ENCODE measurements around the gene TBC1D3B.

Gene TBC1D3B

GRCh38 chr17:36151891-36152638, 24.4 kb downstream of the TBC1D3B start:
- Mint-ChIP-seq H3K36me3 (ENCODE audit: low read depth) (no peaks in the 10 kb centered on the region), H3K27me3 (ENCODE audit: low read depth) (peaks cover 29% of the 10 kb centered on the region), H3K4me1 (no peaks in the 10 kb centered on the region), H3K9me3 (no peaks in the 10 kb centered on the region), H3K4me3 (no peak overlapping the region), H3K27ac (no peak overlapping the region)
- no peak for TF ChIP-seq CTCF (IDR thresholded peaks at IDR 0.05; ENCODE audit: unreplicated experiment in 3 of 3)

- Mint-ChIP-seq H3K4me3 (no peak overlapping the region), H3K4me1 (no peaks in the 10 kb centered on the region), H3K27ac (no peak overlapping the region), H3K27me3 (ENCODE audit: low read depth) (peaks cover 20% of the 10 kb centered on the region), H3K9me3 (no peaks in the 10 kb centered on the region), H3K36me3 (ENCODE audit: low read depth) (no peaks in the 10 kb centered on the region)
- no peak for TF ChIP-seq CTCF (IDR thresholded peaks at IDR 0.05; ENCODE audit: unreplicated experiment in 3 of 3)
Observed at GRCh38 chr17:36149296-36149820, 27.1 kb downstream of the TBC1D3B start.

- Mint-ChIP-seq H3K27ac (no peak overlapping the region), H3K4me3 (no peak overlapping the region), H3K9me3 (no peaks in the 10 kb centered on the region), H3K36me3 (ENCODE audit: low read depth) (no peaks in the 10 kb centered on the region), H3K4me1 (no peaks in the 10 kb centered on the region), H3K27me3 (ENCODE audit: low read depth) (peaks cover 20% of the 10 kb centered on the region)
- TF ChIP-seq CTCF (IDR thresholded peaks at IDR 0.05; ENCODE audit: unreplicated experiment in 3 of 3): peak; percentile 99 to 100 (median 100)
Observed at GRCh38 chr17:36148559-36149295, 27.7 kb downstream of the TBC1D3B start.

GRCh38 chr17:36147601-36148000, 28.8 kb downstream of the TBC1D3B start:
- Mint-ChIP-seq H3K27ac (no peak overlapping the region), H3K4me1 (no peaks in the 10 kb centered on the region), H3K36me3 (ENCODE audit: low read depth) (no peaks in the 10 kb centered on the region), H3K27me3 (ENCODE audit: low read depth) (peaks cover 20% of the 10 kb centered on the region), H3K4me3 (no peak overlapping the region), H3K9me3 (no peaks in the 10 kb centered on the region)
- no peak for TF ChIP-seq CTCF (IDR thresholded peaks at IDR 0.05; ENCODE audit: unreplicated experiment in 3 of 3)

- no peak for TF ChIP-seq CTCF (IDR thresholded peaks at IDR 0.05; ENCODE audit: unreplicated experiment in 3 of 3)
- H3K9me3 Mint-ChIP-seq: no peaks in the 10 kb centered on the region
- no peaks in the 10 kb centered on the region for H3K36me3 Mint-ChIP-seq (ENCODE audit: low read depth)
- peaks cover 16% of the 10 kb centered on the region for H3K27me3 Mint-ChIP-seq (ENCODE audit: low read depth)
- no peak overlapping the region for H3K27ac Mint-ChIP-seq
- no peaks in the 10 kb centered on the region for H3K4me1 Mint-ChIP-seq
- H3K4me3 Mint-ChIP-seq: no peak overlapping the region
Observed at GRCh38 chr17:36144981-36145729, 31.3 kb downstream of the TBC1D3B start.
